WTC11 (cell line): ENCODE measurements around the gene TEX11.

ENCODE experiments used
- CBFB ChIP-seq: sonication (generic); formaldehyde crosslinking; IDR thresholded peaks from 2 replicates; pipeline ENCODE4 v1.8.1; 2022; ENCODE audit warnings: mild to moderate bottlenecking, low read depth, missing genetic modification reagents
- CTCF ChIP-seq: fragments of 200-600 bp; IDR thresholded peaks from 2 replicates; pipeline ENCODE4 v1.8.0; 2022; ENCODE audit warnings: antibody characterized with exemption
- ELF4 ChIP-seq: sonication (generic); formaldehyde crosslinking; IDR thresholded peaks from 2 replicates; pipeline ENCODE4 v1.8.1; 2022; ENCODE audit warnings: low read depth, mild to moderate bottlenecking, moderate library complexity, missing genetic modification reagents
- GABPB1 ChIP-seq: sonication (generic); formaldehyde crosslinking; IDR thresholded peaks from 2 replicates; pipeline ENCODE4 v1.8.1; 2023; ENCODE audit warnings: mild to moderate bottlenecking, missing genetic modification reagents
- NFYB ChIP-seq: sonication (generic); formaldehyde crosslinking; conservative IDR thresholded peaks from 2 replicates; pipeline ENCODE4 v1.8.0; 2022; ENCODE audit warnings: low read depth, missing genetic modification reagents
- PRDM15 ChIP-seq: sonication (generic); formaldehyde crosslinking; IDR thresholded peaks from 2 replicates; pipeline ENCODE4 v1.8.0; 2022; ENCODE audit warnings: missing genetic modification reagents
- SMAD3 ChIP-seq: sonication (generic); formaldehyde crosslinking; IDR thresholded peaks from 2 replicates; pipeline ENCODE4 v1.8.0; 2022; ENCODE audit warnings: missing genetic modification reagents, mild to moderate bottlenecking, borderline replicate concordance
- STAT6 ChIP-seq: sonication (generic); formaldehyde crosslinking; conservative IDR thresholded peaks from 2 replicates; pipeline ENCODE4 v1.8.1; 2023; ENCODE audit warnings: mild to moderate bottlenecking, low read depth, missing genetic modification reagents, moderate library complexity
- TEAD4 ChIP-seq: sonication (generic); formaldehyde crosslinking; IDR thresholded peaks from 2 replicates; pipeline ENCODE4 v1.8.0; 2022; ENCODE audit warnings: mild to moderate bottlenecking, missing genetic modification reagents

GRCh38 chrX:70754169-70754848 is 154.2 kb downstream of the TEX11 start:
- TF ChIP-seq CTCF (no peak), CBFB (CRISPR knock-in tag) (no peak), PRDM15 (CRISPR knock-in tag) (no peak), ELF4 (CRISPR knock-in tag) (no peak), NFYB (CRISPR knock-in tag) (no peak), SMAD3 (CRISPR knock-in tag) (no peak), GABPB1 (CRISPR knock-in tag) (no peak), TEAD4 (CRISPR knock-in tag) (no peak), STAT6 (CRISPR knock-in tag) (no peak)
